SHP77 treated with DMSO at 0.1 percent for 48 hours (cell line): ENCODE data around the gene CNR1.
"Not testable (repeated sequence)": the region's sequence is repeated elsewhere in the genome, so short reads cannot be mapped to it uniquely, and the experiment has no call there.

Experiments
- DNase-seq: peaks from one replicate; lab custom pipeline; 2025; lab: John Stamatoyannopoulos, UW

Gene CNR1

GRCh38 chr6:88165844-88166492 is at the start of gene CNR1:
Gene CNR1, minus strand, starts transcription at chr6:88166347. Its CDS starts 21,073 bp downstream, at chr6:88145274.
- no peak for DNase-seq

- no peak for DNase-seq
Measured at GRCh38 chr6:88211446-88211845, 45.3 kb upstream of the CNR1 start.

- no peak for DNase-seq
Measured at GRCh38 chr6:88209301-88209700, 43.2 kb upstream of the CNR1 start.

- no peak for DNase-seq
Measured at GRCh38 chr6:88208726-88209125, 42.6 kb upstream of the CNR1 start.

GRCh38 chr6:88201734-88202133 is 35.6 kb upstream of the CNR1 start:
- DNase-seq = not testable (repeated sequence)

- DNase-seq = no peak
Measured at GRCh38 chr6:88184921-88185320, 18.8 kb upstream of the CNR1 start.

- no peak for DNase-seq
Measured at GRCh38 chr6:88183471-88183870, 17.3 kb upstream of the CNR1 start.

- no peak for DNase-seq
Measured at GRCh38 chr6:88179692-88180091, 13.5 kb upstream of the CNR1 start.

- DNase-seq = no peak
Measured at GRCh38 chr6:88177961-88178464, 11.9 kb upstream of the CNR1 start.

GRCh38 chr6:88174906-88175305 is 8.8 kb upstream of the CNR1 start:
- DNase-seq = no peak

GRCh38 chr6:88171312-88171711 is 5.2 kb upstream of the CNR1 start:
- no peak for DNase-seq

- no peak for DNase-seq
Measured at GRCh38 chr6:88168362-88168761, 2.2 kb upstream of the CNR1 start.

GRCh38 chr6:88167352-88167937 is 1.3 kb upstream of the CNR1 start:
- no peak for DNase-seq

- DNase-seq = no peak
Measured at GRCh38 chr6:88166493-88167351, 575 bp upstream of the CNR1 start.

- peak; percentile 24 for DNase-seq
Measured at GRCh38 chr6:88165087-88165843, 882 bp downstream of the CNR1 start.

- no peak for DNase-seq
Measured at GRCh38 chr6:88164061-88164460, 2.1 kb downstream of the CNR1 start.

- no peak for DNase-seq
Measured at GRCh38 chr6:88163616-88164015, 2.5 kb downstream of the CNR1 start.

GRCh38 chr6:88161940-88162339 is 4.2 kb downstream of the CNR1 start:
- no peak for DNase-seq

- no peak for DNase-seq
Measured at GRCh38 chr6:88157106-88157505, 9.0 kb downstream of the CNR1 start.

- no peak for DNase-seq
Measured at GRCh38 chr6:88145298-88145963, 20.7 kb downstream of the CNR1 start.

GRCh38 chr6:88144637-88145297 is 21.4 kb downstream of the CNR1 start:
- no peak for DNase-seq
